Thoracic aorta (tissue), 2 donors: Measurements from ENCODE around the gene EGR2. TPM values are rescaled to one million over a fixed set of nuclear protein-coding genes. Genes with fewer than 3 reads are reported as not detected.

Experiments used
- ATAC-seq: fragments of 150-250 bp; one replicate; pipeline ENCODE4 v1.8.0; 2017; ENCODE audit warnings: low read depth; ENCODE audit not compliant: insufficient number of reproducible peaks, low FRiP score
- DNase-seq: peaks from one replicate; pipeline ENCODE4 v3.0.0-alpha.2; 2020; ENCODE audit warnings: low spot score
- H3K27ac ChIP-seq, 2 donors: fragments of 200-600 bp; sonication (generic); 1 replicate in 1 of 2; 2 replicates in 1 of 2; pipeline ENCODE4 v1.5.1; 2016; ENCODE audit warnings: mild to moderate bottlenecking in 2 of 2, moderate library complexity in 2 of 2
- H3K27me3 ChIP-seq: fragments of 200-600 bp; sonication (generic); replicated peaks from 2 replicates; pipeline ENCODE4 v1.6.0; 2016; ENCODE audit warnings: mild to moderate bottlenecking; ENCODE audit not compliant: insufficient read depth
- H3K36me3 ChIP-seq: fragments of 200-600 bp; sonication (generic); one replicate; pipeline ENCODE4 v1.5.1; 2016
- H3K4me1 ChIP-seq, 2 donors: fragments of 200-600 bp; sonication (generic); 1 replicate in 1 of 2; 2 replicates in 1 of 2; pipeline versions ENCODE4 v1.5.1 to v1.6.0; 2016; ENCODE audit warnings: low read depth in 2 of 2, mild to moderate bottlenecking in 1 of 2; ENCODE audit not compliant: control insufficient read depth in 1 of 2
- H3K4me3 ChIP-seq: fragments of 200-600 bp; sonication (generic); 2 replicates; pipeline ENCODE4 v1.5.1; 2016; ENCODE audit warnings: mild to moderate bottlenecking
- H3K9me3 ChIP-seq: fragments of 200-600 bp; sonication (generic); 2 replicates; pipeline ENCODE4 v1.5.1; 2016
- total RNA-seq, 2 donors: library from RNA; depleted of rRNA; stranded (reverse); fragments of >200 nt; gene quantifications; one replicate each; pipeline versions ENCODE4 v1.1.0 to v1.2.3, GENCODE V29; 2016
- TF ChIP-seq, protein P1 (sequence below): fragments of 200-600 bp; sonication (generic); IDR thresholded peaks from one replicate; pipeline ENCODE4 v1.5.1; 2019; ENCODE audit warnings: antibody characterized with exemption

EGR2 gene
- total RNA-seq, 2 donors from 2014 or later, result 0.95 to 3.3 TPM

DNA sequence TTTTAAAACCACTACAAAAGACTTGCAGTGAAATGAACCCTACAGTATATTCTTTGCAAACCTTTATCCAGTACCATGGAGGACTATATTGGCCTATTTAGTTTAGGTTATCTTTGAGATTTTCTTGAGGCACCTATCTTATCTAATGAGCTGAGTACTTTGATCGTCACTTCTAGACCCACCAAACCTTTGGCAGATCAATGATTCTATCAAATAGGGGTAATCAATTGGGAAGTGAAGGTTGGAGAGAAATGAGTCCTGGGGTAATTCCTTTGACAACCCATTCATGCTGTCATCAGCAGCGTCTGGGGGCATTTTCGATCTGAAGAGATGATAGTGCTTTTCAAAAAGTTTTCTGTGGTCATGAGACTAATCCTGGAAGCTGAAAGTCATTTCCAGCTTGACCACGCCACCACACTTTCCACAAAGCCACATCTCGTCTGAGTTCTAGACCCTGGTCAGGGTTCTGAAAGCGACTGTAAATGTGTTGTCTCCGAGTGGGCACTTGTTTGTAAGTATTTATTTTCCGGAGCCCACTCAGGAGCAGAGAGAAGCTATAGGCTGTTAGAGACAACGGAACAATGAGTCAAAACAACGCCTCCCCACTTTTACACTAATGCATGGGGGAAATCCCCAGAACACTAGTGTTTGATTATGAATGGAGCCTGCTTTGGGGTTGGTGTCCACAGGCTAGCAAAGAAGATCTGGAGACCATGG, 4.8 kb downstream of the EGR2 start:
- ATAC-seq (no peak), DNase-seq (no peak)
- H3K4me1 ChIP-seq, result peaks cover 18 to 29% of the 10 kb centered on the region in 2 donors
- H3K9me3 ChIP-seq, result no peaks in the 10 kb centered on the region
- no peaks in the 10 kb centered on the region for H3K27me3 ChIP-seq
- TF ChIP-seq, protein P1, sequence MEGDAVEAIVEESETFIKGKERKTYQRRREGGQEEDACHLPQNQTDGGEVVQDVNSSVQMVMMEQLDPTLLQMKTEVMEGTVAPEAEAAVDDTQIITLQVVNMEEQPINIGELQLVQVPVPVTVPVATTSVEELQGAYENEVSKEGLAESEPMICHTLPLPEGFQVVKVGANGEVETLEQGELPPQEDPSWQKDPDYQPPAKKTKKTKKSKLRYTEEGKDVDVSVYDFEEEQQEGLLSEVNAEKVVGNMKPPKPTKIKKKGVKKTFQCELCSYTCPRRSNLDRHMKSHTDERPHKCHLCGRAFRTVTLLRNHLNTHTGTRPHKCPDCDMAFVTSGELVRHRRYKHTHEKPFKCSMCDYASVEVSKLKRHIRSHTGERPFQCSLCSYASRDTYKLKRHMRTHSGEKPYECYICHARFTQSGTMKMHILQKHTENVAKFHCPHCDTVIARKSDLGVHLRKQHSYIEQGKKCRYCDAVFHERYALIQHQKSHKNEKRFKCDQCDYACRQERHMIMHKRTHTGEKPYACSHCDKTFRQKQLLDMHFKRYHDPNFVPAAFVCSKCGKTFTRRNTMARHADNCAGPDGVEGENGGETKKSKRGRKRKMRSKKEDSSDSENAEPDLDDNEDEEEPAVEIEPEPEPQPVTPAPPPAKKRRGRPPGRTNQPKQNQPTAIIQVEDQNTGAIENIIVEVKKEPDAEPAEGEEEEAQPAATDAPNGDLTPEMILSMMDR, result no peak
- no peaks in the 10 kb centered on the region for H3K36me3 ChIP-seq
- no peak overlapping the region for H3K27ac ChIP-seq
- no peak overlapping the region for H3K4me3 ChIP-seq

- ATAC-seq (no peak), DNase-seq (no peak)
- H3K9me3 ChIP-seq, result no peaks in the 10 kb centered on the region
- TF ChIP-seq, protein P1, result no peak
- peaks cover 20 to 26% of the 10 kb centered on the region in 2 donors for H3K4me1 ChIP-seq
- no peaks in the 10 kb centered on the region for H3K36me3 ChIP-seq
- no peak overlapping the region for H3K4me3 ChIP-seq
- no peak overlapping the region for H3K27ac ChIP-seq
- no peaks in the 10 kb centered on the region for H3K27me3 ChIP-seq
These were observed 5.8 kb downstream of the EGR2 start for GRCh38 chr10:62810156-62810902.

DNA sequence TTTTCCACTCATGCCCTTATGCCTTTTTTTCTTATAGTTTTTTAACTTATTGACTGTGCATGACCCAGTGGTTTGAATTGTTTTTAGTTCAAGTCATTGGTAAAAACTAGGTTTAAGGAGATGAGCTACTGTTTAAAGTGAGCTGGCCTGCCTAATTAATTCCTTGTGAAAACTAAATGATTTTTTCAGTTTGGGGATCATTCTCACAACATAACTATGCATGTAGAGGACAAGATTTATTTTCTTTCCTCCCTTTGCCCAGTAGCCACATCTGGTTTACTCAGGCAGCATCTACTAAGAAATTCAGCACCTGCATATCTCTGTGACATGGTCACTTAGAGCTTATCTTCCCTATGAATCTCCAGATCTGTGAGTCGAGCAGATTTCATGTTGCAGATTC, 9.9 kb downstream of the EGR2 start:
- no peak for ATAC-seq
- H3K27ac ChIP-seq, result no peak overlapping the region
- H3K4me1 ChIP-seq, result peaks cover 13 to 15% of the 10 kb centered on the region in 2 donors

DNA sequence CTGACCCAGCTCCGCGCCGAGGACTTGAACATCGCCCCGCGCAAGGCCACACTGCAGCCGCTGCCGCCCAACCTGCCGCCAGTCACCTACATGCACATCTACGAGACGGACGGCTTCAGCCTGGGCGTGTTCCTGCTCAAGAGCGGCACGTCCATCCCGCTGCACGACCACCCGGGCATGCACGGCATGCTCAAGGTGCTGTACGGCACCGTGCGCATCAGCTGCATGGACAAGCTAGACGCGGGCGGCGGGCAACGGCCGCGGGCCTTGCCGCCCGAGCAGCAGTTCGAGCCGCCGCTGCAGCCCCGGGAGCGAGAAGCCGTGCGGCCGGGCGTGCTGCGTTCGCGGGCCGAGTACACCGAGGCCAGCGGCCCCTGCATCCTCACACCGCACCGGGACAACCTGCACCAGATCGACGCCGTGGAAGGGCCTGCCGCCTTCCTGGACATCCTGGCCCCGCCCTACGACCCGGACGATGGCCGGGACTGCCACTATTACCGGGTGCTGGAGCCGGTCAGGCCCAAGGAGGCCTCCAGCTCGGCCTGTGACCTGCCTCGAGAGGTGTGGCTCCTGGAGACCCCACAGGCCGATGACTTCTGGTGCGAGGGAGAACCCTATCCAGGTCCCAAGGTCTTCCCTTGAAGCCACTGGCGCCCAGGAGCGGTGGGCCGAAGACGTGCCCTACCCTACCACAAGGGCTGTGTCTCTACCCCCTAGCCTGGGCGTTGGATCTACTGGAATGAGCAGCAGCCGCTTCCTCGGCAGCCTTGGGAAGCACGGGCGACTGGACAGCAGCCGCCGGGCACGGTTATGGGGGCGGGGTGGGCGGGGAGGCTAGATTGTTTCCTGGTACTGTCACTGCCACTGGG, 10.7 kb downstream of the EGR2 start:
- ATAC-seq (no peak), DNase-seq (no peak)
- H3K9me3 ChIP-seq, result no peaks in the 10 kb centered on the region
- H3K27me3 ChIP-seq, result no peaks in the 10 kb centered on the region
- TF ChIP-seq, protein P1, result no peak
- peaks cover 13 to 15% of the 10 kb centered on the region in 2 donors for H3K4me1 ChIP-seq
- H3K36me3 ChIP-seq, result no peaks in the 10 kb centered on the region
- peak overlapping the region; percentile 81 for H3K4me3 ChIP-seq
- H3K27ac ChIP-seq, result peak overlapping the region; percentile 92 to 93

More for the DNA sequence above, 9.9 kb downstream of the EGR2 start:
- no peaks in the 10 kb centered on the region for H3K36me3 ChIP-seq
- H3K27me3 ChIP-seq, result no peaks in the 10 kb centered on the region
- no peaks in the 10 kb centered on the region for H3K9me3 ChIP-seq
- TF ChIP-seq, protein P1, result no peak
- peak overlapping the region; percentile 81 for H3K4me3 ChIP-seq
- DNase-seq, result no peak
